Mesenchymal stem cell (in vitro differentiated cells and primary cell): ENCODE measurements around the gene SEC14L3.

ENCODE experiments used
- DNase-seq: peaks from one replicate; pipeline ENCODE4 v3.0.0-alpha.2; 2013
- H2AFZ ChIP-seq: one replicate; pipeline ENCODE4 v1.6.1; 2013; ENCODE audit warnings: low read depth, mild to moderate bottlenecking, control low read depth, inconsistent platforms, low read length, moderate library complexity
- H2AK5ac ChIP-seq: 2 replicates; pipeline ENCODE4 v1.6.1; 2013; ENCODE audit warnings: low read length, moderate library complexity, mild to moderate bottlenecking, inconsistent platforms; ENCODE audit not compliant: severe bottlenecking
- H2BK120ac ChIP-seq: one replicate; pipeline ENCODE4 v1.6.1; 2013; ENCODE audit warnings: low read depth, mild to moderate bottlenecking, inconsistent platforms, low read length, moderate library complexity
- H2BK12ac ChIP-seq, 2 experiments: one replicate each; pipeline ENCODE4 v1.6.1; 2013; ENCODE audit warnings: inconsistent platforms in 2 of 2, low read length in 2 of 2, mild to moderate bottlenecking in 2 of 2, moderate library complexity in 2 of 2, control low read depth in 1 of 2
- H2BK15ac ChIP-seq: one replicate; pipeline ENCODE4 v1.6.1; 2013; ENCODE audit warnings: mild to moderate bottlenecking, low read depth, inconsistent platforms; ENCODE audit not compliant: poor library complexity, severe bottlenecking
- H2BK5ac ChIP-seq: 2 replicates; pipeline ENCODE4 v1.6.1; 2013; ENCODE audit warnings: low read depth, mild to moderate bottlenecking, low read length, control low read depth, inconsistent platforms; ENCODE audit not compliant: poor library complexity, severe bottlenecking
- H3K14ac ChIP-seq, 2 experiments: one replicate each; pipeline ENCODE4 v1.6.1; 2013; ENCODE audit warnings: inconsistent platforms in 2 of 2, low read length in 2 of 2, control low read depth in 1 of 2, mild to moderate bottlenecking in 1 of 2, moderate library complexity in 1 of 2
- H3K18ac ChIP-seq, 2 experiments: one replicate each; pipeline ENCODE4 v1.6.1; 2013; ENCODE audit warnings: inconsistent platforms in 2 of 2, low read length in 2 of 2, control low read depth in 1 of 2, low read depth in 1 of 2, mild to moderate bottlenecking in 1 of 2
- H3K23ac ChIP-seq, 2 experiments: one replicate each; pipeline ENCODE4 v1.6.1; 2013; ENCODE audit warnings: inconsistent platforms in 2 of 2, low read length in 2 of 2, mild to moderate bottlenecking in 2 of 2, moderate library complexity in 2 of 2, control low read depth in 1 of 2
- H3K27ac ChIP-seq: 2 replicates; pipeline ENCODE4 v1.5.1; 2013; ENCODE audit warnings: mild to moderate bottlenecking, moderate library complexity, low read length, control low read depth, inconsistent platforms; ENCODE audit not compliant: poor library complexity, severe bottlenecking
- H3K27me3 ChIP-seq, 2 experiments: 2 replicates each; pipeline versions ENCODE4 v1.6.1 to v1.7.0; 2013; ENCODE audit warnings: low read length in 2 of 2, mild to moderate bottlenecking in 2 of 2, moderate library complexity in 2 of 2, control low read depth in 1 of 2, inconsistent platforms in 1 of 2; ENCODE audit not compliant: control insufficient read depth in 1 of 2, insufficient read depth in 1 of 2
- H3K36me3 ChIP-seq, 2 experiments: 2 replicates each; pipeline versions ENCODE4 v1.6.1 to v1.7.0; 2013; ENCODE audit warnings: low read length in 2 of 2, control low read depth in 1 of 2, inconsistent platforms in 1 of 2, low read depth in 1 of 2, mild to moderate bottlenecking in 1 of 2; ENCODE audit not compliant: insufficient read depth in 2 of 2, control insufficient read depth in 1 of 2
- H3K4ac ChIP-seq, 2 experiments: one replicate each; pipeline ENCODE4 v1.6.1; 2013; ENCODE audit warnings: inconsistent platforms in 2 of 2, low read length in 2 of 2, mild to moderate bottlenecking in 2 of 2, moderate library complexity in 2 of 2, control low read depth in 1 of 2, low read depth in 1 of 2
- H3K4me1 ChIP-seq: 2 replicates; pipeline ENCODE4 v1.6.1; 2013; ENCODE audit warnings: low read depth, low read length, control low read depth; ENCODE audit not compliant: control insufficient read depth, insufficient read depth
- H3K4me2 ChIP-seq: 2 replicates; pipeline ENCODE4 v1.6.1; 2013; ENCODE audit warnings: low read length, mild to moderate bottlenecking, inconsistent platforms; ENCODE audit not compliant: poor library complexity, severe bottlenecking
- H3K4me3 ChIP-seq, 2 experiments: 2 replicates each; pipeline versions ENCODE4 v1.5.1 to v1.7.0; 2013; ENCODE audit warnings: low read length in 2 of 2, mild to moderate bottlenecking in 2 of 2, control low read depth in 1 of 2, low read depth in 1 of 2; ENCODE audit not compliant: insufficient read depth in 1 of 2
- H3K79me1 ChIP-seq: replicated peaks from 2 replicates; pipeline ENCODE4 v1.6.1; 2013; ENCODE audit warnings: mild to moderate bottlenecking, control low read depth, low read length, inconsistent platforms; ENCODE audit not compliant: poor library complexity, severe bottlenecking
- H3K9ac ChIP-seq: 2 replicates; pipeline ENCODE4 v1.7.0; 2013; ENCODE audit warnings: mild to moderate bottlenecking, low read length, moderate library complexity
- H3K9me3 ChIP-seq: 2 replicates; pipeline ENCODE4 v1.7.0; 2013; ENCODE audit warnings: mild to moderate bottlenecking, low read length; ENCODE audit not compliant: control insufficient read depth
- H4K8ac ChIP-seq: one replicate; pipeline ENCODE4 v1.6.1; 2013; ENCODE audit warnings: inconsistent platforms, mild to moderate bottlenecking, low read length, moderate library complexity
- H4K91ac ChIP-seq: one replicate; pipeline ENCODE4 v1.6.1; 2013; ENCODE audit warnings: mild to moderate bottlenecking, low read length, inconsistent platforms
- WGBS: methylation state at CpG from one replicate; pipeline ENCODE4 v1.1.7; 2013; ENCODE audit warnings: mixed read lengths; 5-methylcytosine and 5-hydroxymethylcytosine counted together

The SEC14L3 gene

GRCh38 chr22:30416837-30417236, 55.0 kb downstream of the SEC14L3 start:
- no peak overlapping the region for H3K27ac ChIP-seq
- DNase-seq: no peak
- no peak overlapping the region for H3K9ac ChIP-seq
- H3K23ac ChIP-seq: no peak overlapping the region
- H3K18ac ChIP-seq: no peak overlapping the region
- no peak overlapping the region for H2BK12ac ChIP-seq
- no peak overlapping the region for H3K4ac ChIP-seq
- H4K8ac ChIP-seq: no peak overlapping the region
- no peak overlapping the region for H2BK5ac ChIP-seq
- H3K14ac ChIP-seq: no peak overlapping the region
- H3K4me3 ChIP-seq: no peak overlapping the region
- no CpG with 5 or more reads among the region's 1 CpG for WGBS
- H2BK120ac ChIP-seq: no peak overlapping the region
- no peaks in the 10 kb centered on the region for H3K27me3 ChIP-seq
- peaks cover 8% of the 10 kb centered on the region for H3K79me1 ChIP-seq
- H4K91ac ChIP-seq: no peak overlapping the region
- H3K36me3 ChIP-seq: peaks cover 50 to 58% of the 10 kb centered on the region in 2 experiments
- H2AFZ ChIP-seq: no peak overlapping the region
- no peak overlapping the region for H3K4me2 ChIP-seq
- H3K4me1 ChIP-seq: peaks cover 9% of the 10 kb centered on the region
- H2AK5ac ChIP-seq: no peak overlapping the region
- H3K9me3 ChIP-seq: no peaks in the 10 kb centered on the region
- H2BK15ac ChIP-seq: no peak overlapping the region

DNA sequence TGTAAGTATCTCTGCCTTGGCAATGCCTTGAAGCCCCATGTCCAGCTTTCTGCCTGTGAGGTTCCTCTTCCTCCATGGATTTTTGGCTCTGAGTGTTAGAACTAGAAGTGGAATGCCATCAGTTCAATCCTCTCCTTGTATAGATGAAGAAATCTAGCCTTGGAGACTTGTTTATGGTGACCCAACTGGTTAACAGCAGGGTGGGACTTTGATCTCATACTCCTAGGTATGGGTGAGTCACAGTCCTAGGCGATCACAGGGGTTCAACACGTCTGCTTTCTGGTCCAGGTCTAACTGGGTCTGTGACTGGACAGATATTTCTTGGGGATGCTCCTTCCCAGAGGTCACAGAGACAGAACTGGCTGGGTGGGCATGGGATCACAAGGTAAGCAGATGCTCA, 55.4 kb downstream of the SEC14L3 start:
- peak overlapping the region in 1 of 2 experiments; percentile 15 for H3K18ac ChIP-seq
- H3K27ac ChIP-seq: no peak overlapping the region
- H3K79me1 ChIP-seq: peaks cover 9% of the 10 kb centered on the region
- peaks cover 9% of the 10 kb centered on the region for H3K4me1 ChIP-seq
- no peak overlapping the region for H2BK5ac ChIP-seq
- H3K4me3 ChIP-seq: no peak overlapping the region
- no peak overlapping the region for H4K8ac ChIP-seq
- H3K14ac ChIP-seq: no peak overlapping the region
- H2BK15ac ChIP-seq: no peak overlapping the region
- H3K27me3 ChIP-seq: no peaks in the 10 kb centered on the region
- no peaks in the 10 kb centered on the region for H3K9me3 ChIP-seq
- no peak overlapping the region for H3K4ac ChIP-seq
- peaks cover 52 to 57% of the 10 kb centered on the region in 2 experiments for H3K36me3 ChIP-seq
- H4K91ac ChIP-seq: no peak overlapping the region
- H2BK12ac ChIP-seq: no peak overlapping the region
- no peak overlapping the region for H3K23ac ChIP-seq
- no peak overlapping the region for H2BK120ac ChIP-seq
- H3K9ac ChIP-seq: no peak overlapping the region
- H3K4me2 ChIP-seq: no peak overlapping the region
- H2AFZ ChIP-seq: no peak overlapping the region
- 72% methylated on average over 2 of the region's 2 CpGs for WGBS
- DNase-seq: no peak
- no peak overlapping the region for H2AK5ac ChIP-seq

DNA sequence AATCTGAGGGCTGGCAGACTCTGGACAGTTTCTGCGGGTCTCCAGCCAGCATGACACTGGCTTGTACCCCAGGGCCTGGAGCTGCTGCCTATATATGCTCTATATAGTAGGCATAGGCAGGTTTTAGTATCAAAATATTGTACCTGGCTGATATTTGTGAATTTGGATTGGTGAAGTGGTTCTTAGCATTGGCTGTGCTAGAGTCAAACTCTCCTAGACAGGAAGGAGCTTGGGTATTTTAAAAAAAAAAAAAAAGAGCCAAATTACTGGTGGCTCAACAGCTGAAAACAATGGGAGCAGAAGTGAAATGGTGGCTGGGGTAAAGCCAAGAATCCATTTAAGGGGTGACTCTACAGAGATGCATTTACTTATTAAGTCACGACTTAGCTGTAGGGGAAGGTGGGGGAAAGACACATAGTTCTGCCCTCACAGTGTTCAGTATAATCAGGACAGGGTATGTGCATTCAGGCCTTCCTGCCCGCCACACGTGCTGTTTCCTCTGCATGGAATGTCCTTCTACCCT, 57.2 kb downstream of the SEC14L3 start:
- H2BK12ac ChIP-seq: no peak overlapping the region
- H3K4me3 ChIP-seq: no peak overlapping the region
- H3K4me1 ChIP-seq: peaks cover 7% of the 10 kb centered on the region
- no peak overlapping the region for H2BK5ac ChIP-seq
- no peak overlapping the region for H3K4me2 ChIP-seq
- H3K4ac ChIP-seq: no peak overlapping the region
- peaks cover 63 to 71% of the 10 kb centered on the region in 2 experiments for H3K36me3 ChIP-seq
- H3K79me1 ChIP-seq: peaks cover 9% of the 10 kb centered on the region
- DNase-seq: no peak
- no peak overlapping the region for H3K18ac ChIP-seq
- no peak overlapping the region for H3K23ac ChIP-seq
- H2AK5ac ChIP-seq: no peak overlapping the region
- no peaks in the 10 kb centered on the region for H3K27me3 ChIP-seq
- H3K9ac ChIP-seq: no peak overlapping the region
- no peak overlapping the region for H3K14ac ChIP-seq
- H4K8ac ChIP-seq: no peak overlapping the region
- H4K91ac ChIP-seq: no peak overlapping the region
- no peak overlapping the region for H2BK120ac ChIP-seq
- no peaks in the 10 kb centered on the region for H3K9me3 ChIP-seq
- H3K27ac ChIP-seq: no peak overlapping the region
- WGBS: 93% methylated on average over 4 of the region's 4 CpGs
- H2BK15ac ChIP-seq: no peak overlapping the region
- no peak overlapping the region for H2AFZ ChIP-seq

DNA sequence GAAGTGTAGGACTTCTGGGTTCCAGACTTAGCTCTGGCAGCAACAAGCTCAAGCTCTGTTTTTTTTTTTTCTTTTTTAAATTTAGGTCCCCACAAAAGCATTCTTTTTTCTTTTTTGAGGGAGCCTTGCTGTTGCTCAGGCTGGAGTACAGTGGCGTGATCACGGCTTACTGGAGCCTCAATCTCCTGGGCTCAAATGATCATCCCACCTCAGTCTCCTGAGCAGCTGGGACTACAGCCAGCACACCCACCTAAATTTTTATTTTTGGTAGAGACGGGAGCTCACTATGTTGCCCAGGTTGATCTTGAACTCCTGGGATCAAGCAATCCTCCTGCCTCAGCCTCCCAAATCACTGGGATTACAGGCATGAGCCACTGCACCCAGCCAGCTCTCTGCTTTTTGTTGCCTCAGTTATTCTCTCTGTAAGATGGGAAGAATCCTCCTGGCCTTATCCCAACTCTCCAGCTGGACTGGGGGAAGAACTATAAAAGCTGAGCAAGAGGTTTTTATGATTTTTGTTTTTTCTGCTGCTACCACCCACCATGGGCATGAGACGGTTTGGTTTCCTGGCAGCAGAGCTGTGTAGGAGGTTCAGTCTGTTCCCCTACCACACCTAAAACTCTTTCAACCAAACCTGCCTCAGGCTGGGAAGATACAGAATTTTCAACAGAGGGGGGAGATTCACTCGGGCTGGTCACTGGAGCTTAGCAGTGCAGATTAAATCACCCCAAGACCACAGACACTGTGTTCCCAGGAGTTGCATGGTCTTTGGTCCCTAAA, 57.9 kb downstream of the SEC14L3 start:
- Histone ChIP-seq H3K9ac (no peak overlapping the region), H2BK12ac (no peak overlapping the region), H3K79me1 (peaks cover 9% of the 10 kb centered on the region), H3K14ac (no peak overlapping the region), H3K4ac (no peak overlapping the region), H2BK15ac (no peak overlapping the region), H3K4me3 (no peak overlapping the region), H3K23ac (no peak overlapping the region), H4K91ac (no peak overlapping the region), H2AK5ac (no peak overlapping the region), H3K4me1 (peaks cover 7% of the 10 kb centered on the region), H3K18ac (no peak overlapping the region), H2BK120ac (no peak overlapping the region), H3K36me3 (peaks cover 67 to 74% of the 10 kb centered on the region in 2 experiments), H3K9me3 (no peaks in the 10 kb centered on the region), H3K27ac (no peak overlapping the region), H3K4me2 (no peak overlapping the region), H2AFZ (no peak overlapping the region), H2BK5ac (no peak overlapping the region), H3K27me3 (no peaks in the 10 kb centered on the region), H4K8ac (no peak overlapping the region)
- WGBS: 95% methylated on average over 5 of the region's 5 CpGs
- DNase-seq: no peak
